ENCODE measurements around the gene IL12RB2. TPM values are rescaled to one million over a fixed set of nuclear protein-coding genes. Genes with fewer than 3 reads are reported as not detected.

The IL12RB2 gene
- polyA plus RNA-seq, 1 of the 3 experiments (the other 2 are of a cell fraction) = not detected

DNA sequence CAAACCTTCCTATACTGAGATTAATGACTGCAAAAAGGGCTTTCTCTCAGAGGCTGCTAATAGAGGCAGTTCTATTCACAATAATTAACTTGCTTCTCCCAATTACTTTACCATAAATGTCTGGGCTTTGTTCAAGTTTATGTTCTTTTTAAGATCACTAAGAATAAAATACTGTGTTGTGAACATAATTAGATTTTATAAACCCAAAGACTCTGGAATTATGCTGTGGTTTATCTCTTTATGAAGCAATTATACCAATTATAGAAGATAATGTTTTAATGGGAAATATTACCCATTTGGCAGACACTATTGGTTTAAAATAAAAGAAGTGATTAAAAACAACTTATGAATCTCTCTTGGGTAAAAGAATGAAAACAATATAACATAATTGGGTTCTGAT is 43.5 kb upstream of the IL12RB2 start:
- CTCF ChIA-PET = no interaction called here

DNA sequence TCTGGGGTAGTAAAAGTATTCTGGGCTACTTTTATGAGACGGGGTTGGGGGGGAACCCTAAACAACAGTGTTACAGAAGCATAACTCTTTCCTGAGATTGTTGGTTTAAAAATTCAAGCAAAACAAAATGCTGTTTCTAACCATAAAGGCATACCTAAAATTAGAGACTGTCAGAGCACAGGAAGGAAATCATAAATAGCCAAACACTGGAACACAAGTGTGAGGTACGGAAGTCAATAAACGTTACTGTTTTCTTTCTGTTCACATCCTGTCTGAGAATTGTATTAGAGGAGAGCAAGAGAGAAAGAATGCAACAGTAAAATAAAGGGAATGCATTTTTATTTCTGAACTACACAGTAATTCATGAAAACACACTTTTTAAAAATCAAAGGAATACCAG is 42.8 kb upstream of the IL12RB2 start:
- no peaks in the 10 kb centered on the region for H3F3A ChIP-seq (replicated peaks; ENCODE audit: insufficient read depth)
- H3K27me3 ChIP-seq (ENCODE audit: insufficient read depth) = no peaks in the 10 kb centered on the region
- no peaks in the 10 kb centered on the region for H4K20me1 ChIP-seq (ENCODE audit: insufficient read depth)
- 68% methylated on average over 3 of the region's 3 CpGs for WGBS (ENCODE audit: low lambda C conversion rate)
- no peak overlapping the region for H2AFZ ChIP-seq (ENCODE audit: low read depth)
- no peak for TF ChIP-seq GATA2 (CRISPR knock-in tag; IDR thresholded peaks at IDR 0.05)
- no peak for TF ChIP-seq TCF12 (IDR thresholded peaks at IDR 0.05)
- TF ChIP-seq TEAD4 (IDR thresholded peaks at IDR 0.05; ENCODE audit: borderline replicate concordance, insufficient read depth) = no peak
- H3K79me2 ChIP-seq (ENCODE audit: insufficient read depth) = no peaks in the 10 kb centered on the region
- no peak overlapping the region for H3K27ac ChIP-seq (ENCODE audit: low read depth in 2 of 2, low read length in 1 of 2)
- no peak overlapping the region for H3K4me3 ChIP-seq (ENCODE audit: low read depth in 2 of 2, low read length in 1 of 2)
- POLR2A ChIA-PET = no interaction called here
- no peak for DNase-seq
- H3K9ac ChIP-seq = no peak overlapping the region
- H3K9me2 ChIP-seq = no peaks in the 10 kb centered on the region
- no peaks in the 10 kb centered on the region for H3K9me3 ChIP-seq
- H3K36me3 ChIP-seq (replicated peaks in 1 of 2; ENCODE audit: control insufficient read depth in 1 of 2, insufficient read depth in 2 of 2, low read length in 1 of 2) = no peaks in the 10 kb centered on the region
- CTCF ChIA-PET = no interaction called here
- no peak overlapping the region for H3K4me2 ChIP-seq
- H3K4me1 ChIP-seq (ENCODE audit: control insufficient read depth in 1 of 2, insufficient read depth in 2 of 2, low read depth in 1 of 2, low read length in 1 of 2) = peaks cover 0 to 6% of the 10 kb centered on the region in 2 experiments; a peak in 3 of 4 replicates

More for the DNA sequence above, 43.5 kb upstream of the IL12RB2 start:
- H3K79me2 ChIP-seq (ENCODE audit: insufficient read depth) = no peaks in the 10 kb centered on the region
- H3K4me2 ChIP-seq = no peak overlapping the region
- no peak overlapping the region for H2AFZ ChIP-seq (ENCODE audit: low read depth)
- no peak for DNase-seq
- no peak overlapping the region for H3K27ac ChIP-seq (ENCODE audit: low read depth in 2 of 2, low read length in 1 of 2)
- H3K4me3 ChIP-seq (ENCODE audit: low read depth in 2 of 2, low read length in 1 of 2) = no peak overlapping the region
- no peaks in the 10 kb centered on the region for H3K27me3 ChIP-seq (ENCODE audit: insufficient read depth)
- H3K4me1 ChIP-seq (ENCODE audit: control insufficient read depth in 1 of 2, insufficient read depth in 2 of 2, low read depth in 1 of 2, low read length in 1 of 2) = peaks cover 0 to 6% of the 10 kb centered on the region in 2 experiments; a peak in 3 of 4 replicates
- POLR2A ChIA-PET = interaction anchor here (0.6 kb wide), 1 partner anchor 302 kb away, joined by 3 read pairs; no protein-coding TSS in a partner anchor
- H3K9ac ChIP-seq = no peak overlapping the region
- TF ChIP-seq MXI1 (IDR thresholded peaks at IDR 0.05; ENCODE audit: low read depth, low read length) (no peak), EP300 (IDR thresholded peaks at IDR 0.05; ENCODE audit: borderline replicate concordance in 1 of 2, low read depth in 1 of 2, low read length in 1 of 2) (no peak), SMC3 (IDR thresholded peaks at IDR 0.05; ENCODE audit: low read depth, low read length) (no peak), RCOR1 (IDR thresholded peaks at IDR 0.05; ENCODE audit: low read length) (no peak), FOXJ3 (CRISPR knock-in tag; IDR thresholded peaks at IDR 0.05) (no peak), EZH2phosphoT487 (IDR thresholded peaks at IDR 0.05; ENCODE audit: borderline replicate concordance, low read depth) (no peak), RXRA (IDR thresholded peaks at IDR 0.05; ENCODE audit: borderline replicate concordance, low read depth) (no peak), YY1 (IDR thresholded peaks at IDR 0.05; ENCODE audit: low read depth) (no peak), TAF1 (IDR thresholded peaks at IDR 0.05; ENCODE audit: borderline replicate concordance, low read depth, low read length) (no peak), SIN3A (IDR thresholded peaks at IDR 0.05; ENCODE audit: borderline replicate concordance, low read depth, low read length) (no peak), GATA2 (CRISPR knock-in tag; IDR thresholded peaks at IDR 0.05) (no peak)
- TF ChIP-seq, protein P1, sequence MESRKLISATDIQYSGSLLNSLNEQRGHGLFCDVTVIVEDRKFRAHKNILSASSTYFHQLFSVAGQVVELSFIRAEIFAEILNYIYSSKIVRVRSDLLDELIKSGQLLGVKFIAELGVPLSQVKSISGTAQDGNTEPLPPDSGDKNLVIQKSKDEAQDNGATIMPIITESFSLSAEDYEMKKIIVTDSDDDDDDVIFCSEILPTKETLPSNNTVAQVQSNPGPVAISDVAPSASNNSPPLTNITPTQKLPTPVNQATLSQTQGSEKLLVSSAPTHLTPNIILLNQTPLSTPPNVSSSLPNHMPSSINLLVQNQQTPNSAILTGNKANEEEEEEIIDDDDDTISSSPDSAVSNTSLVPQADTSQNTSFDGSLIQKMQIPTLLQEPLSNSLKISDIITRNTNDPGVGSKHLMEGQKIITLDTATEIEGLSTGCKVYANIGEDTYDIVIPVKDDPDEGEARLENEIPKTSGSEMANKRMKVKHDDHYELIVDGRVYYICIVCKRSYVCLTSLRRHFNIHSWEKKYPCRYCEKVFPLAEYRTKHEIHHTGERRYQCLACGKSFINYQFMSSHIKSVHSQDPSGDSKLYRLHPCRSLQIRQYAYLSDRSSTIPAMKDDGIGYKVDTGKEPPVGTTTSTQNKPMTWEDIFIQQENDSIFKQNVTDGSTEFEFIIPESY (IDR thresholded peaks at IDR 0.05; ENCODE audit: borderline replicate concordance, low read depth) = no peak
- TF ChIP-seq, protein P2, sequence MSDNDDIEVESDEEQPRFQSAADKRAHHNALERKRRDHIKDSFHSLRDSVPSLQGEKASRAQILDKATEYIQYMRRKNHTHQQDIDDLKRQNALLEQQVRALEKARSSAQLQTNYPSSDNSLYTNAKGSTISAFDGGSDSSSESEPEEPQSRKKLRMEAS (IDR thresholded peaks at IDR 0.05; ENCODE audit: low read depth) = no peak
- TF ChIP-seq, protein P3, sequence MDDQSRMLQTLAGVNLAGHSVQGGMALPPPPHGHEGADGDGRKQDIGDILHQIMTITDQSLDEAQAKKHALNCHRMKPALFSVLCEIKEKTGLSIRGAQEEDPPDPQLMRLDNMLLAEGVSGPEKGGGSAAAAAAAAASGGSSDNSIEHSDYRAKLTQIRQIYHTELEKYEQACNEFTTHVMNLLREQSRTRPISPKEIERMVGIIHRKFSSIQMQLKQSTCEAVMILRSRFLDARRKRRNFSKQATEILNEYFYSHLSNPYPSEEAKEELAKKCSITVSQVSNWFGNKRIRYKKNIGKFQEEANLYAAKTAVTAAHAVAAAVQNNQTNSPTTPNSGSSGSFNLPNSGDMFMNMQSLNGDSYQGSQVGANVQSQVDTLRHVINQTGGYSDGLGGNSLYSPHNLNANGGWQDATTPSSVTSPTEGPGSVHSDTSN (IDR thresholded peaks at IDR 0.05) = no peak
- H3K36me3 ChIP-seq (replicated peaks in 1 of 2; ENCODE audit: control insufficient read depth in 1 of 2, insufficient read depth in 2 of 2, low read length in 1 of 2) = no peaks in the 10 kb centered on the region
- no peaks in the 10 kb centered on the region for H4K20me1 ChIP-seq (ENCODE audit: insufficient read depth)
- H3F3A ChIP-seq (replicated peaks; ENCODE audit: insufficient read depth) = no peaks in the 10 kb centered on the region
- no peaks in the 10 kb centered on the region for H3K9me3 ChIP-seq
- H3K9me2 ChIP-seq = no peaks in the 10 kb centered on the region

Data from SK-N-SH (cell line).